ENCODE results near the gene FAM13C.
"Not testable (repeated sequence)": the region's sequence is repeated elsewhere in the genome, so short reads cannot be mapped to it uniquely, and the experiment has no call there.

Gene FAM13C

DNA sequence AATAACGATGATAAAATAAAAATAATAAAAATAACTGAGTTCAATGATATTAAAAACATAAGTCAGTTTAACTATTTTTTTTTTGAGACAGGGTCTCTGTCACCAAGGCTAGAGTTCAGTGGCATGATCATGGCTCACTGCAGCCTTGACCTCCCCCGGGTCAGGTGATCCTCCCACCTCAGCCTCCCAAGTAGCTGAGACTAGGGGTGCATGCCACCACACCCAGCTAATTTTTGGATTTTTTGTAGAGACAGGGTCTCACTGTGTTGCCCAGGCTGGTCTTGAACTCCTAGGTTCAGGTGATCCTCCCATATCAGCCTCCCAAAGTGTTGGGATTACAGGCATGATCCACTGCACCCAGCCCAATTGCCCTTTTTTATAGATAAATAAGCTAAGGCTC, 138.8 kb downstream of the FAM13C start:
- not testable (repeated sequence) for DNase-seq

DNA sequence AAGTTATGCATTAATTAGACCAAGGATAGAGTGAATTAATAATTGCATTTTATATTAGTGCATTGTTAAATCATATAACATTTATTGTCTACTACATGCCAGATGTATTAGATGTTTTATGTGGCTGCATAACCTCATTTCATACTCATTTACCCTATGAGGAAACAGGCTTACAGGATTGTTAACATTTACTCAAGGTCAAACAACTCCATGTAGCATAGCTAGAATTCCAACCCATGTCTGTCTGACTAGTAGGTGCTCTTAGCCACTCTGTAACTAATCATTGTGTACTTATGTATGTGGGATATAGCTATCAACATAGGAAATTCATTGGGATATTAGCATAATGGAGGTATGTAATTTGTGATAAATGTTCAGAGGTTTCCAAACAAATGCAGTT, 139.6 kb downstream of the FAM13C start:
- no peak for DNase-seq

DNA sequence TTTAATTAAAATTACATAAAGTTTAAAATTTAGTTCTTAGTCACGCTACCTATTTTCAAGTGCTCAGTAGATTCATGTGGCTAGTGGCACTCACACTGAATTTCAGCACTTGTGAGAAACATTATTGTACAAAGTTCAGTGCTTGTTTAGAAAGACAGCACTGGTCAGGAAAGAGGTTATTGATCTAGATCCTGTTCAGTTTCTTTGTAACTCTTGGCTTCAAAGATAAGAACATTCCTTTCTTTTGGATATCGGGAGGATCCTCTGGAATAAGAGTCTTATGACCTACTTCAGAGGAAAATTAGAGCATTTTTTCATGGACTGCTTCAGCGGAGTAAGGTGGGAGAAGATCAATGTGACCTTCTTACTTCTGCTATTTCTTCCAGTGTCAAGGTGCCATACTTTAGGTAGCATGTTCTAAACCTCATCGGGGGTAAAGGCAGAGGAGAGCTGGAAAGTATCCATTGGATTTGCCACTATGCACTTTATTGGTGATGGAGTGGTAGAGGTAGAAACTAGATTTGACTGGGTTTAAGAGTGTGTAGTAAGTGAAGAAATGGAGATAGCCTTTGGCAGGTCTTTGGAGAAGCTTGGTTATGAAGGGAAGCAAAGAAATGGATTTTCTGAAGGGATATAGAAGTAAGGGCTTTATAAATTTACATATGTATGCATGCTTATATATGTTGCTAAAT, 146.0 kb downstream of the FAM13C start:
- DNase-seq: no peak

DNA sequence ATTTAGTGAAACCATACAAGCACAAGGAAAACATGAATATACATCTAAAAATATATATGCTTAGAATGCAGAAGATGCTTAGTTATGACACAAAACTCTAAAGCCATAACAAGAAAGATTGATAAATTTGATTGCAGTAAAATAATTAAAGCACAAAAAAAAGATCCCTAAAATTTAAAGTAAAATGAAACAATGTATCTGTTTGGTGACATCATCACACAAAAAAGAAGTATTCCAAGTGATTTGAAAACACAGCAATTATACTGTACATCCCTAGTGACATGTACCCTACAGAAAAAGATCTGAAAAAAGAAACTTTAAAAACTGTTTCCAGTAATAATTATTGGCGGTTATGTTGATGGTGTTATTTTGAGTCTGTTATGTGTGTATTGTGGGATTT, 148.2 kb downstream of the FAM13C start:
- no peak for DNase-seq

DNA sequence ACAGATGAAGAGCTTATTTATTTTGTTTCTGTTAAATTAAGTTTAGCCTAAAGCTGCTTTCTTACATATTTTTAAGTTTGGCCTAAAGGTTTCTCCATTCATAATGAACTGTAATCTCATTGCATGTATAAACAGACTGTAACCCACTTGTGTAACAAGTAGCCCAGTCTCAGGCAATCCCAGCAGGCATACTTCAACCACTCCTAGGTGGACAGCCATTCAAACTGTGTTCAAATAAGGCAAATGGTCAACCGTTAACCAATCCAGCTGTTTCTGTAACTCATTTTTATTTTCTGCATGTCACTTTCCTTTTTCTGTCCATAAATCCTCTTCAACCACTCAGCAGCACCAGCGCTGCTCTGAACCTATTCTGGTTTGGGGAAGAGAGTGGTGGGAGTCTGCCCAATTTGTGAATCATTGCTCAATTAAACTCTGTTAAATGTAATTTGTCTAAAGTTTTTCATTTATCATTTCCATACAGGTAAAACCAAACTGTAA, 150.0 kb downstream of the FAM13C start:
- DNase-seq: no peak

DNA sequence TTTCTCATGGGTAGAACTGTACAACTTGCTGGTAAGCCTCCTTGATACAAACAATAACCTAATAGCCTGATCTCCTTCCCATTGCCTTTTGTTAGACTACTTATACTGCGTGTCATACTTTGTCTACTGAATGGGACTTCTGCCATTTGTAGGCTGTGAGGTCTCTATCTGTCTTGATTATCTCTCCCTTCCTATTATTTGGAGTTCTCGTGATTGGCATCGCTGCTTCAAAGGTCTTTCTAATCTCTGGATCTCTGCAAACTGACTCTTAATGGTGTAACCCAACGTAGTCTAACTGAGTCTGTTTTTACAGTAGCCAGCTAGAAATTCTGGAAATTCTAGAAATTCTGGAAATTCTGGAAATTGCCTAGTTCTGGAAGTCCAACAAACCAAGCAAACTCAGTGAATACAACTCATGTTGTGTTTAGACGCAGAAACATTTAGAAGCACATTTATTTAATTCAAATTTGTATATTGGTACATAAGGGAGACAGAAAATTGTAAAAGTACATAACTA, 156.1 kb downstream of the FAM13C start:
- DNase-seq: no peak
